ENCODE results near the gene CELF4.
A peak's percentile ranks its signal among the peaks of the same experiment; 100 is the strongest.

CELF4 gene

DNA sequence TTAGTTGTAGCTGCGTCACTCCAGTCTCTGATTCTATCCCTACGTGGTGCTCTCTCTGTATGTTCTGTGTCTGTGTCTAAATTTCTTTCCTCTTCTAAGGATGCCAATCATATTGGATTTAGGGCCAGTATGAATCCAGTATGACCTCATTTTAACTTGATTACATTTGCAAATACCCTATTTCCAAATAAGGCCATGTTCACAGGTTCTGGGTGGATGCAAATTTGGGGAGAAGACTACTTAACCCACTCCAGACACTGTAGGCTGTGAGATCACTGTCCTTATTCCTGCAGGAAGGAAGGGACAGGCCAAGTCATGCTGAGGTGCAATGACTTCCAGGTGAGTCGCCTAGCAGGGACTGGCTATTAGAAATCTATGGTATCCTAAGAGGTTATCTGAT is 272.2 kb downstream of the CELF4 start:
- H3K4me3 ChIP-seq, result no peak overlapping the region
- no peaks in the 10 kb centered on the region for H3K27me3 ChIP-seq
- no peaks in the 10 kb centered on the region for H4K20me1 ChIP-seq
- no peak overlapping the region for H3K27ac ChIP-seq
- no peak overlapping the region for H3K4me2 ChIP-seq
- H3K36me3 ChIP-seq, result no peaks in the 10 kb centered on the region
- peaks cover under 1 to 19% (median 16%) of the 10 kb centered on the region in 10 experiments; a peak in 18 of 20 replicates for H3K4me1 ChIP-seq
- H3K9ac ChIP-seq, result no peak overlapping the region
- no peaks in the 10 kb centered on the region for H3K9me3 ChIP-seq (replicated peaks in 1 of 11)
- TF ChIP-seq Cebpa-rat (IDR thresholded peaks at IDR 0.05), result no peak

DNA sequence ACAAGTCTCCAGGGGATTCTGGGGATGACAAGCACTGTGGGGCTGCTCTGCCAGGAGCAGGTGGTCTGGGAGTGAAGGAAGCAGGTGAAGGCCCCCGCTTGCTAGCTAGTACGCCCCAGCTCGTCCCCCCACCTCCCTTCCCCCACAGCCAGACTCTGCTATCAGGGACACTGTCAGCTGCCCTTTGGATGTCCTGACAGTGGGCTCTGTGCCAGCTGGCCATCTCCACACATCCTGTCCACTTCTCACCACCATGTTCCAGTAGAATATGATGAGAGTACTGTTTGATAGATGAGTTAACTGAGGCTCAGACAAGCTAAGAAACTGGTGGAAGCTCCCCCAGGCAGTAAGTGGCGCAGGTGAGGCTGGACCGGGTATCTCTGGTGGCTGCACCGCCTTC is 276.2 kb downstream of the CELF4 start:
- no peak overlapping the region for H3K4me3 ChIP-seq

DNA sequence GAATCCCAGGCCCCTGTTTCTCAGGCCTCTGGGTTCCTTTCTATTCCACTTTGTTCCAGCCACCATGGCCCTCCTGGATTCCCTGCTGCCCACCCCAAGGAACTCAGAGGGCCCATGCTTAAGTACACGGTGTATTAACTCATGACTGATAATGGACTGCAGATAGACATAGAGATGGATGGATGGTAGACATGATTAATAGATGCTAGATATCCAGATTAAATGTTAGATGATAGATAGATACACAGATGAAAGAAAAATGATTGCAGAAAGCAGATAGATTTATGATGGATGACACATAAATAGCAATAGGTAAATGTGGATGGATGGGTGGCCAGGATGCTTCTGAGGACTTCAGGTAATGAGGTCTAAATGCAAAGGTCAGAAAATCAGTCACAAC is 278.0 kb downstream of the CELF4 start:
- TF ChIP-seq Cebpa-rat (IDR thresholded peaks at IDR 0.05), result no peak
- H3K4me1 ChIP-seq, result peaks cover 0 to 27% (median 21%) of the 10 kb centered on the region in 10 experiments; a peak in 16 of 20 replicates
- H3K9ac ChIP-seq, result no peak overlapping the region

More for the DNA sequence above, 276.2 kb downstream of the CELF4 start:
- TF ChIP-seq Cebpa-rat (IDR thresholded peaks at IDR 0.05), result no peak
- Histone ChIP-seq H3K4me1 (peaks cover 0 to 27% (median 21%) of the 10 kb centered on the region in 10 experiments; a peak in 16 of 20 replicates), H3K9me3 (replicated peaks in 1 of 11) (no peaks in the 10 kb centered on the region), H3K27me3 (no peaks in the 10 kb centered on the region), H3K4me2 (peak overlapping the region in 9 of 11 experiments; percentile 31 to 81 (median 62); a peak in 15 of 22 replicates), H3K9ac (no peak overlapping the region), H3K36me3 (no peaks in the 10 kb centered on the region), H4K20me1 (no peaks in the 10 kb centered on the region), H3K27ac (no peak overlapping the region)

DNA sequence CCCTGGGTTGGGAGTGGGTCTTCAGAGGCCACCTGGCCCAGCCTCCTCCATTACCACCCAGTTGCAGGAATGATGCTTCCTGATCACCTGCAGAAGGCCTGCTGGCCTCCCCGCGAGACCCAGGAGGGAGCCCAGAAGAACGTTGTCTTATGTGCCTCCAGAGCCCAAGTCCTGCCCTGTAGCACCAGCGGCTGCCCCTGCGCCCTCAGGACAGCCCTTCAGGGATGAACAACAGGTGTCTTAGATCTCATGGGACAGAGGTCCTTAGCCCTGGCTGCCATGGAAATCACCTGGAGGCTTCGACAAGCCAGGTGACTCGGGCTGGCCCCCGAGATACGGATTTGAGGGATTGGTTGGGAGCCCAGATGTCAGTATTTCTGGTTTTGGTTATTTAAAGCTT is 278.8 kb downstream of the CELF4 start:
- no peak overlapping the region for H3K4me3 ChIP-seq
- TF ChIP-seq Cebpa-rat (IDR thresholded peaks at IDR 0.05), result no peak

More for the DNA sequence above, 278.0 kb downstream of the CELF4 start:
- Histone ChIP-seq H3K27ac (no peak overlapping the region), H4K20me1 (0 out of 22 replicates have a peak, but pooled peaks cover 0 to under 1% (median 0%) of the 10 kb centered on the region in 11 experiments), H3K4me2 (peak overlapping the region in 3 of 11 experiments; percentile 44 to 71 (median 49); a peak in 3 of 22 replicates), H3K36me3 (no peaks in the 10 kb centered on the region), H3K9me3 (replicated peaks in 1 of 11) (no peaks in the 10 kb centered on the region), H3K4me3 (no peak overlapping the region), H3K27me3 (no peaks in the 10 kb centered on the region)

DNA sequence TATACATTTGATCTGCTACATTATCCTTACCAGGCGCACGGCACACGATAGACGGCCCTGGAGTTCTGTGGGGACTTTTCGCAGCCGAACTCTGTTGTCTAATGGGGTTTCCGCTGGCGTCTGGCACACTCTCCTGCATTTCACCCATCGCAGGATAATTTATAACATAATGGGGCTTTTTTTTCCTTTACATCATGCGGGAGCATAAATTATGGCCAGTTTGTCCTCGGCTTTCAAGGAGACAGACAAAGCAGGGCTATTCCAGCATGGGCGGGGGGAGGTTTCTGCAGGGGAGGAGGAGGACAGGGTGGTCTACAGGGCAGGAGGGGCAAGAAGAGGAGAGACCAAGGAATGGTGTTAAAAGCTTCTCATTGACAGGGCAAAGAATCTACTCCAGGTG is 279.8 kb downstream of the CELF4 start:
- Histone ChIP-seq H3K27me3 (no peaks in the 10 kb centered on the region), H4K20me1 (peaks cover 0 to 8% (median 0%) of the 10 kb centered on the region in 11 experiments; a peak in 2 of 22 replicates), H3K4me1 (peaks cover 0 to 27% (median 21%) of the 10 kb centered on the region in 10 experiments; a peak in 16 of 20 replicates), H3K9ac (no peak overlapping the region), H3K9me3 (replicated peaks in 1 of 11) (no peaks in the 10 kb centered on the region), H3K4me3 (no peak overlapping the region), H3K27ac (no peak overlapping the region), H3K36me3 (no peaks in the 10 kb centered on the region), H3K4me2 (no peak overlapping the region)
- no peak for TF ChIP-seq Cebpa-rat (IDR thresholded peaks at IDR 0.05)

More for the DNA sequence above, 278.8 kb downstream of the CELF4 start:
- no peak overlapping the region for H3K9ac ChIP-seq
- H3K27ac ChIP-seq, result no peak overlapping the region
- no peaks in the 10 kb centered on the region for H3K36me3 ChIP-seq
- peaks cover 0 to 27% (median 21%) of the 10 kb centered on the region in 10 experiments; a peak in 16 of 20 replicates for H3K4me1 ChIP-seq
- no peak overlapping the region for H3K4me2 ChIP-seq
- H4K20me1 ChIP-seq, result peaks cover 0 to 8% (median 0%) of the 10 kb centered on the region in 11 experiments; a peak in 1 of 22 replicates
- no peaks in the 10 kb centered on the region for H3K27me3 ChIP-seq
- no peaks in the 10 kb centered on the region for H3K9me3 ChIP-seq (replicated peaks in 1 of 11)

DNA sequence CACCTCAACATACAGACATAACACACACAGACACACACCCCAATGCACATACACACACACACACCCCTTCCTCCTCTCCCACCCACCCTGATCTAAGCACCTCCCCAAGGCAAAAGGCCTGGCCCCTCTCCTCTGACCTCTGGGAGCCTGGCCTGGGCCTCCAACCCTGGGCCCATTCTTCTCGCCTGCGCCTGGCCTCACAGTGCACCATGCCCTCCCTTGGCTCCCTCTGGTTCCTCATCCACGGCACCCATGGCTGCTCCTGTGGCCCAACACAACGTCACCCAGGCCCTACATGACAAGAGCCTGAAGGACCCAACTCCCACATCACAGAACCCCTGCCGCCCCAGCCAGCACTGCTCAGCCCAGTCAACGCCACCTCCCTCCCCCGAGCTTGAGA is 281.3 kb downstream of the CELF4 start:
- H3K4me2 ChIP-seq, result no peak overlapping the region
- no peak for TF ChIP-seq Cebpa-rat (IDR thresholded peaks at IDR 0.05)
- no peaks in the 10 kb centered on the region for H3K36me3 ChIP-seq
- H3K9ac ChIP-seq, result no peak overlapping the region
- peaks cover 0 to 20% (median 14%) of the 10 kb centered on the region in 10 experiments; a peak in 16 of 20 replicates for H3K4me1 ChIP-seq
- H3K9me3 ChIP-seq (replicated peaks in 1 of 11), result no peaks in the 10 kb centered on the region
- no peaks in the 10 kb centered on the region for H3K27me3 ChIP-seq
- no peak overlapping the region for H3K4me3 ChIP-seq
- H4K20me1 ChIP-seq, result peaks cover 0 to 8% (median 0%) of the 10 kb centered on the region in 11 experiments; a peak in 2 of 22 replicates
- H3K27ac ChIP-seq, result no peak overlapping the region

DNA sequence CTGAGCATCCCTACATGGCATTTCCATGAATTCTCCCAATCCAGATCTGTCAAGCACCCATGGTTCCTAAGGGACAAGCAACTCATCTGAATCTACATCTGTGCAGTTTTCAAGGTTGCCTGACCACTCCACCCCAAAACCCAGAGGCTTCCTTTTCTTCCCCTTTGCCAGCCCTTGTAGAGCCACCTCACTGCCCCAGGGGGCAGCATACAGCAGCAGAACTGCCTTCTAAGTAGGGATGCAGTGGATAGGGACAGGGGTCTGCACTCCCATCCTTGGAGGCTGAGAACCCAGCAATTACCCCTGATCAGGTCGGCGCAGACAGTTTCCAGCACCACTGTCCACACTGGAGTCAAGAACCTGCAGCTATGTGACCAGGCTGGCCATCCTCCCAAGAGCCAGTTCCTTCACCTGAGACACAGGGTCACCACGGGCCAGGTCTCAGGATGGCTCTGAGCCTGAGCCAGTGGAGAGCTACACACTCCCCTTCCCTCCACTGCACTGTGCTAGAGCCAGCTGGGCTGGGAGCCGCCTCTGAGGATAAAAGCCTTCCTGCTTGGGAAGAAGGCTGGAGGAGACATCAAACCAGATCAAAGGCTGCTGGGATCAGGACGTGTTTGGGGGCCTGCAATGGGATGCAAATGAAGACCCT is 283.1 kb downstream of the CELF4 start:
- Histone ChIP-seq H4K20me1 (peaks cover 0 to 8% (median 0%) of the 10 kb centered on the region in 11 experiments; a peak in 3 of 22 replicates), H3K4me3 (no peak overlapping the region), H3K4me2 (no peak overlapping the region), H3K27me3 (no peaks in the 10 kb centered on the region), H3K9ac (no peak overlapping the region), H3K36me3 (no peaks in the 10 kb centered on the region), H3K9me3 (replicated peaks in 1 of 11) (no peaks in the 10 kb centered on the region), H3K27ac (no peak overlapping the region), H3K4me1 (peaks cover 0 to 9% (median 0%) of the 10 kb centered on the region in 10 experiments; a peak in 3 of 20 replicates)
- no peak for TF ChIP-seq Cebpa-rat (IDR thresholded peaks at IDR 0.05)

DNA sequence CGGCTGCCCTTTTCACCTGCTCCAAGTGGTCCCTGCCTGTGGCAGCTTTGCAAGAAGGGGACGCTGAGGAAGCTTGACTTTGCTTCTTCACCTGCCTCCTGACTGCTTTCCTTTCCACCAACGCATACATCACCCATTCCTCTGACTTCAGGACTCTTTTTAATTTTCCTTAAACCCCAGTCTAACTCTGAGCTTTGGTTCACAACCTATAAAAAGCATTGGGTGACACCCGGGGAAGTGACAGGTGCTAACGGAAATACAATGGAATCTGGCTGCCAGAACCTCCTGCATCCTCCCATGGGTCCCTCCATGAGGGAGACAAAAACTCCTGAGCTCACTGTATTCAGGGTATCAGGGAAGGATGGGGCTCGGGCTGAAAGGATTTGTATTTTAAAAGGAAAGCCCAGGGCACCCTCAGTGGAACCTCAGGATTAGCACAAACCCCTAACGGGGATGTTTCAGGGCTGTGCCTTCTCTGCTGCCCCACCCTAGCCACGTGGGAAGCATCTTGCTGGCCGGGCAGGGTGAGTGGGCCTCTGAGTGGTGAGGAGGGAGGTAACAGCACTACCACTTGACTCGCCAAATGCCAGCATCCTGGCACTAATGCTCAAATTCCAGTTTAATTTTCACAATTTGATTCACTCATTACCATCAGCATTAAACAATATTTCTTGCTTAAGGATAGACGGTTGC is 284.8 kb downstream of the CELF4 start:
- Histone ChIP-seq H4K20me1 (peaks cover 0 to 8% (median 0%) of the 10 kb centered on the region in 11 experiments; a peak in 3 of 22 replicates), H3K4me2 (no peak overlapping the region), H3K36me3 (no peaks in the 10 kb centered on the region), H3K9me3 (replicated peaks in 1 of 11) (peaks cover 0 to 5% (median 0%) of the 10 kb centered on the region in 11 experiments; a peak in 2 of 22 replicates), H3K4me1 (peaks cover 0 to 13% (median 0%) of the 10 kb centered on the region in 10 experiments; a peak in 3 of 20 replicates), H3K9ac (no peak overlapping the region), H3K4me3 (no peak overlapping the region), H3K27me3 (no peaks in the 10 kb centered on the region), H3K27ac (no peak overlapping the region)
- no peak for TF ChIP-seq Cebpa-rat (IDR thresholded peaks at IDR 0.05)

DNA sequence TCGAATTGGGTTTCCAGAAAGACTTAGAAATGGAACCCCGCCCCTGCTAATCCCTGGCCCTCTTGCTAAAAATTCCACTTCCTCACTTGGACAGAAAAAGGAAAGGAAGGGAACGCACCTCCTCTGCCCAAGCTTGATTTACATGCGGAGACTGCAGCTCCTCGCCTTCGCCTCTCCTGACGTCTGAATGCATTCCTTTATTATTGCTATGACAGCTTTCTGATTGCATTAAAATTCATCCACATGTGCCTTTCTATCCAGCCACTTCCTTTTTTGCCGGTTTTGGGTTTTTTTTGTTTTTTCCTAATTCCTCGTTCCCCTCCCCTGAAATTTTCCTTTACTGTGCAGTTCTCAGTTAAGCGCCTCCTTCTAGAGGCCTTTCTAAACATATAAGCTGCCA is 287.8 kb downstream of the CELF4 start:
- Histone ChIP-seq H4K20me1 (peaks cover 0 to 8% (median 0%) of the 10 kb centered on the region in 11 experiments; a peak in 4 of 22 replicates), H3K4me1 (peaks cover 0 to 13% (median 0%) of the 10 kb centered on the region in 10 experiments; a peak in 3 of 20 replicates), H3K36me3 (no peaks in the 10 kb centered on the region), H3K27ac (no peak overlapping the region), H3K27me3 (no peaks in the 10 kb centered on the region), H3K4me3 (no peak overlapping the region), H3K9me3 (replicated peaks in 1 of 11) (peaks cover 8 to 22% (median 15%) of the 10 kb centered on the region in 11 experiments; a peak in 20 of 22 replicates), H3K9ac (no peak overlapping the region), H3K4me2 (peak overlapping the region in 2 of 11 experiments; percentile 11 to 31; a peak in 3 of 22 replicates)
- TF ChIP-seq Cebpa-rat (IDR thresholded peaks at IDR 0.05), result no peak

Data from BLaER1 treated with 17β-estradiol and CSF1 and Interleukin-3, amounts not matched to agents 10 nM and 100 nM (cell line).